ENCODE results near the gene TRAK2. TPM values are rescaled to one million over a fixed set of nuclear protein-coding genes. Genes with fewer than 3 reads are reported as not detected.

TRAK2 gene
- total and polyA plus RNA-seq, 2 donors, result 10.1 to 13.8 TPM

- Histone ChIP-seq H3K36me3 (ENCODE audit: control insufficient read depth in 2 of 2, insufficient read depth in 2 of 2, low read length in 1 of 2) (peaks cover 0 to 24% of the 10 kb centered on the region in 2 donors), H3K4me3 (ENCODE audit: low read length in 2 of 2) (no peak overlapping the region), H3K27me3 (ENCODE audit: control insufficient read depth in 2 of 2, insufficient read depth in 1 of 2, low read length in 1 of 2) (no peaks in the 10 kb centered on the region), H3K4me1 (ENCODE audit: control insufficient read depth in 2 of 2, insufficient read depth in 2 of 2, low read length in 2 of 2) (no peaks in the 10 kb centered on the region), H3K9me3 (ENCODE audit: control insufficient read depth in 2 of 2, insufficient read depth in 1 of 2, low read length in 1 of 2) (no peaks in the 10 kb centered on the region), H3K27ac (ENCODE audit: low read depth in 1 of 2, low read length in 1 of 2) (no peak overlapping the region)
- no peak for DNase-seq (ENCODE audit: low read depth in 6 of 9, low spot score in 9 of 9)
- 98% methylated on average over 3 of the region's 3 CpGs for WGBS
These were observed 21.2 kb upstream of the TRAK2 start for GRCh38 chr2:201472411-201472810.

- Histone ChIP-seq H3K4me3 (ENCODE audit: low read length in 2 of 2) (no peak overlapping the region), H3K27ac (ENCODE audit: low read depth in 1 of 2, low read length in 1 of 2) (no peak overlapping the region), H3K9me3 (ENCODE audit: control insufficient read depth in 2 of 2, insufficient read depth in 1 of 2, low read length in 1 of 2) (no peaks in the 10 kb centered on the region), H3K4me1 (ENCODE audit: control insufficient read depth in 2 of 2, insufficient read depth in 2 of 2, low read length in 2 of 2) (no peaks in the 10 kb centered on the region), H3K27me3 (ENCODE audit: control insufficient read depth in 2 of 2, insufficient read depth in 1 of 2, low read length in 1 of 2) (no peaks in the 10 kb centered on the region), H3K36me3 (ENCODE audit: control insufficient read depth in 2 of 2, insufficient read depth in 2 of 2, low read length in 1 of 2) (peaks cover 0 to 24% of the 10 kb centered on the region in 2 donors)
- no peak for DNase-seq (ENCODE audit: low read depth in 6 of 9, low spot score in 9 of 9)
- 90% methylated on average over 3 of the region's 3 CpGs for WGBS
These were observed 20.6 kb upstream of the TRAK2 start for GRCh38 chr2:201471732-201472393.

GRCh38 chr2:201470821-201471731 lies 19.8 kb upstream of the TRAK2 start:
- no peak for DNase-seq (ENCODE audit: low read depth in 6 of 9, low spot score in 9 of 9)
- Histone ChIP-seq H3K36me3 (ENCODE audit: control insufficient read depth in 2 of 2, insufficient read depth in 2 of 2, low read length in 1 of 2) (peaks cover 0 to 24% of the 10 kb centered on the region in 2 donors), H3K4me1 (ENCODE audit: control insufficient read depth in 2 of 2, insufficient read depth in 2 of 2, low read length in 2 of 2) (no peaks in the 10 kb centered on the region), H3K27me3 (ENCODE audit: control insufficient read depth in 2 of 2, insufficient read depth in 1 of 2, low read length in 1 of 2) (no peaks in the 10 kb centered on the region), H3K4me3 (ENCODE audit: low read length in 2 of 2) (no peak overlapping the region), H3K9me3 (ENCODE audit: control insufficient read depth in 2 of 2, insufficient read depth in 1 of 2, low read length in 1 of 2) (no peaks in the 10 kb centered on the region), H3K27ac (ENCODE audit: low read depth in 1 of 2, low read length in 1 of 2) (no peak overlapping the region)
- WGBS, result 95% methylated on average over 9 of the region's 9 CpGs

GRCh38 chr2:201467666-201468065 lies 16.4 kb upstream of the TRAK2 start:
- Histone ChIP-seq H3K36me3 (ENCODE audit: control insufficient read depth in 2 of 2, insufficient read depth in 2 of 2, low read length in 1 of 2) (peaks cover 7 to 18% of the 10 kb centered on the region in 2 donors), H3K9me3 (ENCODE audit: control insufficient read depth in 2 of 2, insufficient read depth in 1 of 2, low read length in 1 of 2) (no peaks in the 10 kb centered on the region)

GRCh38 chr2:201466050-201466675 lies 14.9 kb upstream of the TRAK2 start:
- DNase-seq (ENCODE audit: low read depth in 6 of 9, low spot score in 9 of 9), result no peak
- H3K4me3 ChIP-seq (ENCODE audit: low read length in 2 of 2), result no peak overlapping the region
- H3K27me3 ChIP-seq (ENCODE audit: control insufficient read depth in 2 of 2, insufficient read depth in 1 of 2, low read length in 1 of 2), result no peaks in the 10 kb centered on the region
- no peaks in the 10 kb centered on the region for H3K4me1 ChIP-seq (ENCODE audit: control insufficient read depth in 2 of 2, insufficient read depth in 2 of 2, low read length in 2 of 2)
- no peak overlapping the region for H3K27ac ChIP-seq (ENCODE audit: low read depth in 1 of 2, low read length in 1 of 2)
- 97% methylated on average over 3 of the region's 3 CpGs for WGBS
- no peaks in the 10 kb centered on the region for H3K9me3 ChIP-seq (ENCODE audit: control insufficient read depth in 2 of 2, insufficient read depth in 1 of 2, low read length in 1 of 2)
- peaks cover 7 to 15% of the 10 kb centered on the region in 2 donors for H3K36me3 ChIP-seq (ENCODE audit: control insufficient read depth in 2 of 2, insufficient read depth in 2 of 2, low read length in 1 of 2)

More at GRCh38 chr2:201467666-201468065, 16.4 kb upstream of the TRAK2 start:
- no peak overlapping the region for H3K4me3 ChIP-seq (ENCODE audit: low read length in 2 of 2)
- H3K27me3 ChIP-seq (ENCODE audit: control insufficient read depth in 2 of 2, insufficient read depth in 1 of 2, low read length in 1 of 2), result no peaks in the 10 kb centered on the region
- H3K4me1 ChIP-seq (ENCODE audit: control insufficient read depth in 2 of 2, insufficient read depth in 2 of 2, low read length in 2 of 2), result no peaks in the 10 kb centered on the region
- no peak for DNase-seq (ENCODE audit: low read depth in 6 of 9, low spot score in 9 of 9)
- no peak overlapping the region for H3K27ac ChIP-seq (ENCODE audit: low read depth in 1 of 2, low read length in 1 of 2)

GRCh38 chr2:201465524-201465971 lies 14.3 kb upstream of the TRAK2 start:
- WGBS, result 99% methylated on average over 2 of the region's 2 CpGs
- Histone ChIP-seq H3K27ac (ENCODE audit: low read depth in 1 of 2, low read length in 1 of 2) (no peak overlapping the region), H3K9me3 (ENCODE audit: control insufficient read depth in 2 of 2, insufficient read depth in 1 of 2, low read length in 1 of 2) (no peaks in the 10 kb centered on the region), H3K27me3 (ENCODE audit: control insufficient read depth in 2 of 2, insufficient read depth in 1 of 2, low read length in 1 of 2) (no peaks in the 10 kb centered on the region), H3K36me3 (ENCODE audit: control insufficient read depth in 2 of 2, insufficient read depth in 2 of 2, low read length in 1 of 2) (peaks cover 7 to 10% of the 10 kb centered on the region in 2 donors), H3K4me3 (ENCODE audit: low read length in 2 of 2) (no peak overlapping the region), H3K4me1 (ENCODE audit: control insufficient read depth in 2 of 2, insufficient read depth in 2 of 2, low read length in 2 of 2) (no peaks in the 10 kb centered on the region)
- no peak for DNase-seq (ENCODE audit: low read depth in 6 of 9, low spot score in 9 of 9)

- no peak overlapping the region for H3K27ac ChIP-seq (ENCODE audit: low read depth in 1 of 2, low read length in 1 of 2)
- 93% methylated on average over 1 of the region's 1 CpG for WGBS
- no peaks in the 10 kb centered on the region for H3K27me3 ChIP-seq (ENCODE audit: control insufficient read depth in 2 of 2, insufficient read depth in 1 of 2, low read length in 1 of 2)
- no peak overlapping the region for H3K4me3 ChIP-seq (ENCODE audit: low read length in 2 of 2)
- no peaks in the 10 kb centered on the region for H3K9me3 ChIP-seq (ENCODE audit: control insufficient read depth in 2 of 2, insufficient read depth in 1 of 2, low read length in 1 of 2)
- H3K36me3 ChIP-seq (ENCODE audit: control insufficient read depth in 2 of 2, insufficient read depth in 2 of 2, low read length in 1 of 2), result peaks cover 7 to 9% of the 10 kb centered on the region in 2 donors
- no peaks in the 10 kb centered on the region for H3K4me1 ChIP-seq (ENCODE audit: control insufficient read depth in 2 of 2, insufficient read depth in 2 of 2, low read length in 2 of 2)
- DNase-seq (ENCODE audit: low read depth in 6 of 9, low spot score in 9 of 9), result no peak
These were observed 13.3 kb upstream of the TRAK2 start for GRCh38 chr2:201464547-201464946.

GRCh38 chr2:201460532-201460931 lies 9.3 kb upstream of the TRAK2 start:
- peaks cover 7 to 14% of the 10 kb centered on the region in 2 donors for H3K36me3 ChIP-seq (ENCODE audit: control insufficient read depth in 2 of 2, insufficient read depth in 2 of 2, low read length in 1 of 2)
- no peak for DNase-seq (ENCODE audit: low read depth in 6 of 9, low spot score in 9 of 9)
- WGBS, result 95% methylated on average over 1 of the region's 1 CpG
- H3K4me1 ChIP-seq (ENCODE audit: control insufficient read depth in 2 of 2, insufficient read depth in 2 of 2, low read length in 2 of 2), result no peaks in the 10 kb centered on the region
- H3K27ac ChIP-seq (ENCODE audit: low read depth in 1 of 2, low read length in 1 of 2), result no peak overlapping the region
- no peaks in the 10 kb centered on the region for H3K9me3 ChIP-seq (ENCODE audit: control insufficient read depth in 2 of 2, insufficient read depth in 1 of 2, low read length in 1 of 2)
- H3K27me3 ChIP-seq (ENCODE audit: control insufficient read depth in 2 of 2, insufficient read depth in 1 of 2, low read length in 1 of 2), result no peaks in the 10 kb centered on the region
- H3K4me3 ChIP-seq (ENCODE audit: low read length in 2 of 2), result no peak overlapping the region

GRCh38 chr2:201458381-201458780 lies 7.1 kb upstream of the TRAK2 start:
- no peaks in the 10 kb centered on the region for H3K9me3 ChIP-seq (ENCODE audit: control insufficient read depth in 2 of 2, insufficient read depth in 1 of 2, low read length in 1 of 2)
- DNase-seq (ENCODE audit: low read depth in 6 of 9, low spot score in 9 of 9), result no peak
- no peaks in the 10 kb centered on the region for H3K4me1 ChIP-seq (ENCODE audit: control insufficient read depth in 2 of 2, insufficient read depth in 2 of 2, low read length in 2 of 2)
- no peaks in the 10 kb centered on the region for H3K27me3 ChIP-seq (ENCODE audit: control insufficient read depth in 2 of 2, insufficient read depth in 1 of 2, low read length in 1 of 2)
- H3K27ac ChIP-seq (ENCODE audit: low read depth in 1 of 2, low read length in 1 of 2), result no peak overlapping the region
- no peak overlapping the region for H3K4me3 ChIP-seq (ENCODE audit: low read length in 2 of 2)
- H3K36me3 ChIP-seq (ENCODE audit: control insufficient read depth in 2 of 2, insufficient read depth in 2 of 2, low read length in 1 of 2), result peaks cover 0 to 6% of the 10 kb centered on the region in 2 donors

All from thymus (tissue), 11 donors.